K562 (cell line): ENCODE measurements around the gene NTF4. TPM values are rescaled to one million over a fixed set of nuclear protein-coding genes. Genes with fewer than 3 reads are reported as not detected.
A peak's percentile ranks its signal among the peaks of the same experiment; 100 is the strongest.

Experiments used
- CBX5 ChIP-seq: IDR thresholded peaks from 2 replicates; pipeline ENCODE4 v1.6.1; 2014; ENCODE audit warnings: low read depth, borderline replicate concordance
- CREM ChIP-seq: IDR thresholded peaks from 2 replicates; pipeline ENCODE4 v1.6.1; 2014; ENCODE audit warnings: antibody characterized with exemption, low read depth
- EZH2 ChIP-seq: IDR thresholded peaks from 2 replicates; pipeline ENCODE4 v1.6.1; 2012; ENCODE audit warnings: low read depth, mild to moderate bottlenecking, inconsistent platforms, low read length, borderline replicate concordance
- FOXP1 ChIP-seq: sonication (generic); formaldehyde crosslinking; IDR thresholded peaks from 2 replicates; pipeline ENCODE4 v1.8.0; 2022; ENCODE audit warnings: mild to moderate bottlenecking, missing genetic modification reagents
- LCOR ChIP-seq: sonication (generic); formaldehyde crosslinking; IDR thresholded peaks from 2 replicates; pipeline ENCODE4 v1.8.0; 2022; ENCODE audit warnings: mild to moderate bottlenecking, missing genetic modification reagents
- RBM22 ChIP-seq: fragments of 200-400 bp; formaldehyde crosslinking; IDR thresholded peaks from 2 replicates; pipeline ENCODE4 v1.6.1; 2018; ENCODE audit warnings: low read length, low read depth; ENCODE audit not compliant: poor library complexity, severe bottlenecking
- RNF2 ChIP-seq: sonication (generic); IDR thresholded peaks from 2 replicates; pipeline ENCODE4 v1.6.1; 2016
- STAG1 ChIP-seq: sonication (generic); formaldehyde crosslinking; IDR thresholded peaks from 2 replicates; pipeline ENCODE4 v1.5.0; 2020; ENCODE audit warnings: missing genetic modification reagents, borderline replicate concordance
- TBP ChIP-seq: optimal IDR thresholded peaks from 2 replicates; pipeline ENCODE3; 2011; ENCODE audit warnings: low read depth, low read length, improper control_type of control experiment
- YY1 ChIP-seq, 3 experiments: IDR thresholded peaks; 2 replicates each; pipeline ENCODE4 v1.6.1; 2011; ENCODE audit warnings: low read length in 2 of 3, mild to moderate bottlenecking in 2 of 3, moderate library complexity in 2 of 3, borderline replicate concordance in 1 of 3, control low read depth in 1 of 3, low read depth in 1 of 3; ENCODE audit not compliant: insufficient read depth in 3 of 3, insufficient replicate concordance in 2 of 3, control insufficient read depth in 1 of 3, insufficient read length in 1 of 3; ENCODE audit errors: extremely low read depth in 1 of 3
- ZFP1 ChIP-seq: fragments of 450-650 bp; formaldehyde crosslinking; IDR thresholded peaks from 2 replicates; pipeline ENCODE4 v1.4.0; 2020; ENCODE audit warnings: mild to moderate bottlenecking, mixed read lengths
- ZNF121 ChIP-seq: sonication (generic); formaldehyde crosslinking; conservative IDR thresholded peaks from 2 replicates; pipeline ENCODE4 v1.8.0; 2022; ENCODE audit warnings: missing genetic modification reagents
- ZNF445 ChIP-seq: fragments of 250-450 bp; sonication (Bioruptor Pico); IDR thresholded peaks from 2 replicates; pipeline ENCODE4 v1.4.0; 2020; ENCODE audit warnings: low read depth, mild to moderate bottlenecking, moderate library complexity
- ZNF766 ChIP-seq: fragments of 200-800 bp; sonication (Bioruptor generic); conservative IDR thresholded peaks from 2 replicates; pipeline ENCODE4 v1.6.1; 2016; ENCODE audit warnings: missing genetic modification characterization, missing compliant biosample characterization
- ZZZ3 ChIP-seq: fragments of 450-650 bp; IDR thresholded peaks from 2 replicates; pipeline ENCODE4 v1.6.1; 2016; ENCODE audit warnings: antibody characterized with exemption, mild to moderate bottlenecking, moderate library complexity
- polyA plus RNA-seq, 8 experiments: library from polyadenylated mRNA; depleted of rRNA in 4 of 8; stranded (reverse) in 5 of 8; unstranded in 3 of 8; fragments of >200 nt; fragmentation: Nextera tagmentation in 2 of 8; fragmentation: Illumina TruSeq in 1 of 8; extraction: Ambion mirVana in 2 of 8; extraction: Trizol in 1 of 8; gene quantifications; 2 replicates each; pipeline versions ENCODE4 v1.2.1 to v1.2.3, GENCODE V29; 2011 to 2014; ENCODE audit warnings: inconsistent platforms in 1 of 8, missing spikeins in 1 of 8
- total RNA-seq, 7 experiments: library from RNA; depleted of rRNA in 6 of 7; stranded (reverse); fragments of >200 nt in 6 of 7; fragmentation: Illumina TruSeq in 2 of 7; extraction: Trizol in 2 of 7; gene quantifications; 2 replicates each; pipeline versions ENCODE4 v1.2.1 to v1.2.3, GENCODE V29; 2011 to 2021; ENCODE audit warnings: low replicate concordance in 1 of 7
- TF ChIP-seq, protein P1 (sequence below): fragments of 450-650 bp; IDR thresholded peaks from 2 replicates; pipeline ENCODE4 v1.6.1; 2016; ENCODE audit warnings: mild to moderate bottlenecking, moderate library complexity

NTF4 gene
- total and polyA plus RNA-seq, 9 of the 15 experiments (the other 6 are each of a cell fraction or from before 2014, with no cell fraction given), result not detected

DNA sequence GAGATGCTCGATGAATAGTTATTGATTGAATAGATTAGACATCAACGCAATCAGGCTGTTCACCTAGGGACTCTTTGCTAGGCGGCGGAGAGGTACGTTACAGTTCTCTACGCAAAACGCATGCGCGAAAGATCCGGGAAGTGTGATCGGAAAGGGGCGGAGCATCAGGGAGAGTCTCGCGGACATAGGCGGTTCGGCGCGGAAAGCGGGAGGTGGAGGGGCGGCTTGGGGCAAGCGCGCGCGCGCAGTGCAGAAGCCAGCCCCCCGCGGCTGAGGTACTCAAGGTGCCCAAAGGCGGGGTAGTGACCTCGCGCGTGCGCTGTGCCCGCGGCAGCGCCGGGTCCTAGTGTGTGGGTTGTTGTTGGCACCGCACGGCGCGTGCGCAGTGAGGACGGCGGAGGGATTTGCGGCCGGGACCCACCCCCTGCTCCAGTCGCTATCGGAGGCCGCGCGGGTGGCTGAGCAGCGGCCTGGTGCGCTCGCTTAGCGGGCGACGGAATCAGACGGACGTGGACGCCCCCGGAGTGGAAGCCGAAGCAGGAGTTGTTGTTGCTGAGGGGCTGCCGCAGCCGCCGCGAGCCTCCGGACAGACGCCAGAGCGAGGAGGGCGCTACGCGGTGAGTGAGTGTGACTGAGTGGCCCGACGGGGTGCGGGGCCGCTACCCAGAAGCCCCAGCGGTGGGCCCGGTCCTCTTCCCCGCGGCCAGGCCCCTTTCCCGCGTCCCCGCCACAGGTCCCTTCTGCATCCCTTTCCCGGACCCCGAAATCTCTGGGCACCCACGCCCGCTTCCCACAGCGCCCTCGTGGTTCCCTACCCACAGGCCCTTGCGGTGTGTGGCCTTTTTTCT is 20.6 kb upstream of the NTF4 start, which contains the start of gene SNRNP70 (continued):
- peak; percentile 90 for TF ChIP-seq ZZZ3
- peak; percentile 42; the same call in 1 of the 2 replicates for TF ChIP-seq LCOR (CRISPR knock-in tag)
- no peak for TF ChIP-seq STAG1
- no peak for TF ChIP-seq ZNF766
- TF ChIP-seq RNF2, result peak; percentile 70; the same call in 1 of the 2 replicates
- TF ChIP-seq CREM, result peak; percentile 90
- peak; percentile 79 for TF ChIP-seq TBP
- TF ChIP-seq YY1 (IDR thresholded peaks at IDR 0.05; ENCODE audit: borderline replicate concordance in 1 of 3, control insufficient read depth in 1 of 3, extremely low read depth in 1 of 3, insufficient read depth in 3 of 3, insufficient read length in 1 of 3, insufficient replicate concordance in 2 of 3, low read depth in 1 of 3, low read length in 2 of 3), result no peak
- TF ChIP-seq RBM22, result no peak
- TF ChIP-seq EZH2, result no peak
- TF ChIP-seq ZNF445 (CRISPR knock-in tag), result no peak
- no peak for TF ChIP-seq ZFP1
- TF ChIP-seq ZNF121, result no peak
- no peak for TF ChIP-seq FOXP1 (CRISPR knock-in tag)
- TF ChIP-seq CBX5, result no peak
- TF ChIP-seq, protein P1, sequence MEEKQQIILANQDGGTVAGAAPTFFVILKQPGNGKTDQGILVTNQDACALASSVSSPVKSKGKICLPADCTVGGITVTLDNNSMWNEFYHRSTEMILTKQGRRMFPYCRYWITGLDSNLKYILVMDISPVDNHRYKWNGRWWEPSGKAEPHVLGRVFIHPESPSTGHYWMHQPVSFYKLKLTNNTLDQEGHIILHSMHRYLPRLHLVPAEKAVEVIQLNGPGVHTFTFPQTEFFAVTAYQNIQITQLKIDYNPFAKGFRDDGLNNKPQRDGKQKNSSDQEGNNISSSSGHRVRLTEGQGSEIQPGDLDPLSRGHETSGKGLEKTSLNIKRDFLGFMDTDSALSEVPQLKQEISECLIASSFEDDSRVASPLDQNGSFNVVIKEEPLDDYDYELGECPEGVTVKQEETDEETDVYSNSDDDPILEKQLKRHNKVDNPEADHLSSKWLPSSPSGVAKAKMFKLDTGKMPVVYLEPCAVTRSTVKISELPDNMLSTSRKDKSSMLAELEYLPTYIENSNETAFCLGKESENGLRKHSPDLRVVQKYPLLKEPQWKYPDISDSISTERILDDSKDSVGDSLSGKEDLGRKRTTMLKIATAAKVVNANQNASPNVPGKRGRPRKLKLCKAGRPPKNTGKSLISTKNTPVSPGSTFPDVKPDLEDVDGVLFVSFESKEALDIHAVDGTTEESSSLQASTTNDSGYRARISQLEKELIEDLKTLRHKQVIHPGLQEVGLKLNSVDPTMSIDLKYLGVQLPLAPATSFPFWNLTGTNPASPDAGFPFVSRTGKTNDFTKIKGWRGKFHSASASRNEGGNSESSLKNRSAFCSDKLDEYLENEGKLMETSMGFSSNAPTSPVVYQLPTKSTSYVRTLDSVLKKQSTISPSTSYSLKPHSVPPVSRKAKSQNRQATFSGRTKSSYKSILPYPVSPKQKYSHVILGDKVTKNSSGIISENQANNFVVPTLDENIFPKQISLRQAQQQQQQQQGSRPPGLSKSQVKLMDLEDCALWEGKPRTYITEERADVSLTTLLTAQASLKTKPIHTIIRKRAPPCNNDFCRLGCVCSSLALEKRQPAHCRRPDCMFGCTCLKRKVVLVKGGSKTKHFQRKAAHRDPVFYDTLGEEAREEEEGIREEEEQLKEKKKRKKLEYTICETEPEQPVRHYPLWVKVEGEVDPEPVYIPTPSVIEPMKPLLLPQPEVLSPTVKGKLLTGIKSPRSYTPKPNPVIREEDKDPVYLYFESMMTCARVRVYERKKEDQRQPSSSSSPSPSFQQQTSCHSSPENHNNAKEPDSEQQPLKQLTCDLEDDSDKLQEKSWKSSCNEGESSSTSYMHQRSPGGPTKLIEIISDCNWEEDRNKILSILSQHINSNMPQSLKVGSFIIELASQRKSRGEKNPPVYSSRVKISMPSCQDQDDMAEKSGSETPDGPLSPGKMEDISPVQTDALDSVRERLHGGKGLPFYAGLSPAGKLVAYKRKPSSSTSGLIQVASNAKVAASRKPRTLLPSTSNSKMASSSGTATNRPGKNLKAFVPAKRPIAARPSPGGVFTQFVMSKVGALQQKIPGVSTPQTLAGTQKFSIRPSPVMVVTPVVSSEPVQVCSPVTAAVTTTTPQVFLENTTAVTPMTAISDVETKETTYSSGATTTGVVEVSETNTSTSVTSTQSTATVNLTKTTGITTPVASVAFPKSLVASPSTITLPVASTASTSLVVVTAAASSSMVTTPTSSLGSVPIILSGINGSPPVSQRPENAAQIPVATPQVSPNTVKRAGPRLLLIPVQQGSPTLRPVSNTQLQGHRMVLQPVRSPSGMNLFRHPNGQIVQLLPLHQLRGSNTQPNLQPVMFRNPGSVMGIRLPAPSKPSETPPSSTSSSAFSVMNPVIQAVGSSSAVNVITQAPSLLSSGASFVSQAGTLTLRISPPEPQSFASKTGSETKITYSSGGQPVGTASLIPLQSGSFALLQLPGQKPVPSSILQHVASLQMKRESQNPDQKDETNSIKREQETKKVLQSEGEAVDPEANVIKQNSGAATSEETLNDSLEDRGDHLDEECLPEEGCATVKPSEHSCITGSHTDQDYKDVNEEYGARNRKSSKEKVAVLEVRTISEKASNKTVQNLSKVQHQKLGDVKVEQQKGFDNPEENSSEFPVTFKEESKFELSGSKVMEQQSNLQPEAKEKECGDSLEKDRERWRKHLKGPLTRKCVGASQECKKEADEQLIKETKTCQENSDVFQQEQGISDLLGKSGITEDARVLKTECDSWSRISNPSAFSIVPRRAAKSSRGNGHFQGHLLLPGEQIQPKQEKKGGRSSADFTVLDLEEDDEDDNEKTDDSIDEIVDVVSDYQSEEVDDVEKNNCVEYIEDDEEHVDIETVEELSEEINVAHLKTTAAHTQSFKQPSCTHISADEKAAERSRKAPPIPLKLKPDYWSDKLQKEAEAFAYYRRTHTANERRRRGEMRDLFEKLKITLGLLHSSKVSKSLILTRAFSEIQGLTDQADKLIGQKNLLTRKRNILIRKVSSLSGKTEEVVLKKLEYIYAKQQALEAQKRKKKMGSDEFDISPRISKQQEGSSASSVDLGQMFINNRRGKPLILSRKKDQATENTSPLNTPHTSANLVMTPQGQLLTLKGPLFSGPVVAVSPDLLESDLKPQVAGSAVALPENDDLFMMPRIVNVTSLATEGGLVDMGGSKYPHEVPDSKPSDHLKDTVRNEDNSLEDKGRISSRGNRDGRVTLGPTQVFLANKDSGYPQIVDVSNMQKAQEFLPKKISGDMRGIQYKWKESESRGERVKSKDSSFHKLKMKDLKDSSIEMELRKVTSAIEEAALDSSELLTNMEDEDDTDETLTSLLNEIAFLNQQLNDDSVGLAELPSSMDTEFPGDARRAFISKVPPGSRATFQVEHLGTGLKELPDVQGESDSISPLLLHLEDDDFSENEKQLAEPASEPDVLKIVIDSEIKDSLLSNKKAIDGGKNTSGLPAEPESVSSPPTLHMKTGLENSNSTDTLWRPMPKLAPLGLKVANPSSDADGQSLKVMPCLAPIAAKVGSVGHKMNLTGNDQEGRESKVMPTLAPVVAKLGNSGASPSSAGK, result peak; percentile 48; the same call in 1 of the 2 replicates
